B cell (primary cell): ENCODE measurements around the gene PCF11. TPM values are rescaled to one million over a fixed set of nuclear protein-coding genes. Genes with fewer than 3 reads are reported as not detected.
A peak's percentile ranks its signal among the peaks of the same experiment; 100 is the strongest.

Experiments used
- ATAC-seq: fragments of 200-7000 bp; cut with Tn5 transposase; one replicate; pipeline ENCODE4 v1.10.0; 2021; ENCODE audit warnings: low read depth, mild to moderate bottlenecking, moderate number of reproducible peaks, moderate library complexity
- CTCF ChIA-PET: fragments of 350-600 bp; sonication (Branson Sonifier 250); formaldehyde crosslinking; loops from one replicate; lab custom pipeline; 2021; ENCODE audit warnings: antibody characterized with exemption, inconsistent platforms; lab: Charles Lee
- POLR2A ChIA-PET: fragments of 350-600 bp; sonication (Branson Sonifier 250); formaldehyde crosslinking; loops from one replicate; lab custom pipeline; 2021; ENCODE audit warnings: antibody characterized with exemption; lab: Charles Lee
- DNase-seq: peaks from one replicate; pipeline ENCODE4 v3.0.0; 2013
- H2AFZ ChIP-seq: 2 replicates; pipeline ENCODE4 v1.6.1; 2012; ENCODE audit warnings: mild to moderate bottlenecking, low read depth, low read length; ENCODE audit not compliant: insufficient read depth, poor library complexity, severe bottlenecking
- H3K27ac ChIP-seq, 2 donors: 1 replicate in 1 of 2; 2 replicates in 1 of 2; pipeline ENCODE4 v1.5.1; 2012 to 2013; ENCODE audit warnings: low read length in 2 of 2, mild to moderate bottlenecking in 2 of 2, moderate library complexity in 1 of 2
- H3K27me3 ChIP-seq, 4 experiments: fragments of 200-600 bp in 1 of 4; sonication (generic) in 1 of 4; replicated peaks in 1 of 4; 1 replicate in 2 of 4; 2 replicates in 2 of 4; pipeline versions ENCODE4 v1.6.1 to v1.7.0; 2013 to 2016; ENCODE audit warnings: low read length in 3 of 4, mild to moderate bottlenecking in 2 of 4, mixed read lengths in 1 of 4, moderate library complexity in 1 of 4; ENCODE audit not compliant: insufficient read depth in 4 of 4, control insufficient read depth in 3 of 4; ENCODE audit errors: control extremely low read depth in 1 of 4
- H3K36me3 ChIP-seq, 2 experiments: replicated peaks in 1 of 2; 1 replicate in 1 of 2; 2 replicates in 1 of 2; pipeline versions ENCODE4 v1.6.1 to v1.7.1; 2013; ENCODE audit warnings: low read length in 1 of 2; ENCODE audit not compliant: insufficient read depth in 2 of 2, control insufficient read depth in 1 of 2; ENCODE audit errors: control extremely low read depth in 1 of 2, extremely low read depth in 1 of 2
- H3K4me1 ChIP-seq, 2 donors: fragments of 200-600 bp in 1 of 2; sonication (generic) in 1 of 2; 1 replicate in 1 of 2; 2 replicates in 1 of 2; pipeline versions ENCODE4 v1.5.1 to v1.6.1; 2013 to 2017; ENCODE audit warnings: low read length in 2 of 2; ENCODE audit not compliant: control insufficient read depth in 2 of 2, insufficient read depth in 2 of 2
- H3K4me2 ChIP-seq: replicated peaks from 2 replicates; pipeline ENCODE3; 2012; ENCODE audit warnings: mild to moderate bottlenecking, low read depth, low read length; ENCODE audit not compliant: poor library complexity, severe bottlenecking
- H3K4me3 ChIP-seq, 5 experiments: fragments of 200-600 bp in 1 of 5; sonication (generic) in 1 of 5; 1 replicate in 3 of 5; 2 replicates in 2 of 5; pipeline versions ENCODE4 v1.5.1 to v1.7.0; 2011 to 2016; ENCODE audit warnings: low read length in 4 of 5, mild to moderate bottlenecking in 4 of 5, low read depth in 2 of 5, control low read depth in 1 of 5, moderate library complexity in 1 of 5; ENCODE audit not compliant: insufficient read depth in 1 of 5; ENCODE audit errors: control extremely low read depth in 1 of 5, extremely low read depth in 1 of 5
- H3K79me2 ChIP-seq: fragments of 200-600 bp; sonication (generic); one replicate; pipeline ENCODE4 v1.6.0; 2016; ENCODE audit warnings: low read length; ENCODE audit not compliant: control insufficient read depth, insufficient read depth
- H3K9ac ChIP-seq: fragments of 200-600 bp; sonication (generic); 2 replicates; pipeline ENCODE4 v1.6.1; 2017; ENCODE audit warnings: mild to moderate bottlenecking, low read length, moderate library complexity
- H3K9me3 ChIP-seq, 3 donors: one replicate each; pipeline versions ENCODE4 v1.6.1 to v1.7.1; 2013; ENCODE audit warnings: low read length in 2 of 3; ENCODE audit not compliant: control insufficient read depth in 2 of 3, insufficient read depth in 1 of 3; ENCODE audit errors: control extremely low read depth in 1 of 3
- H4K20me1 ChIP-seq: 2 replicates; pipeline ENCODE4 v1.6.0; 2012; ENCODE audit warnings: mild to moderate bottlenecking, low read length; ENCODE audit not compliant: insufficient read depth, control insufficient read depth, poor library complexity, severe bottlenecking
- H3K27ac Mint-ChIP-seq: one replicate; pipeline ENCODE4 v1.8.0; 2021; ENCODE audit warnings: mixed read lengths
- H3K27me3 Mint-ChIP-seq: one replicate; pipeline ENCODE4 v1.8.0; 2021; ENCODE audit warnings: mixed read lengths
- H3K4me1 Mint-ChIP-seq: one replicate; pipeline ENCODE4 v1.8.0; 2021; ENCODE audit warnings: mixed read lengths
- H3K4me3 Mint-ChIP-seq: one replicate; pipeline ENCODE4 v1.8.0; 2021; ENCODE audit warnings: mixed read lengths
- H3K9me3 Mint-ChIP-seq: one replicate; pipeline ENCODE4 v1.8.0; 2022; ENCODE audit warnings: mixed read lengths; ENCODE audit not compliant: insufficient read depth
- CTCF ChIP-seq: fragments of 200-600 bp; IDR thresholded peaks from one replicate; pipeline ENCODE4 v1.8.0; 2022; ENCODE audit warnings: antibody characterized with exemption, mild to moderate bottlenecking
- EZH2 ChIP-seq: IDR thresholded peaks from 2 replicates; pipeline ENCODE4 v1.6.1; 2012; ENCODE audit warnings: borderline replicate concordance, low read depth, mild to moderate bottlenecking, moderate library complexity, low read length; ENCODE audit not compliant: insufficient read depth, poor library complexity, severe bottlenecking
- WGBS: methylation state at CpG from one replicate; pipeline ENCODE4 v1.1.5; 2013; ENCODE audit warnings: missing lambda C conversion rate; ENCODE audit not compliant: insufficient coverage; 5-methylcytosine and 5-hydroxymethylcytosine counted together
- intact Hi-C: fragments of 100-400 bp; cut with micrococcal nuclease; formaldehyde crosslinking; loops from one replicate; pipeline ENCODE4 v1.10.0; 2022
- polyA plus RNA-seq: library from polyadenylated mRNA; depleted of rRNA; stranded (reverse); fragments of >200 nt; gene quantifications from 2 replicates; pipeline ENCODE4 v1.2.3, GENCODE V29; 2012
- total RNA-seq, 2 donors: library from RNA; stranded (reverse); fragments of 120-200 nt in 1 of 2; gene quantifications; 1 replicate in 1 of 2; 2 replicates in 1 of 2; pipeline versions ENCODE4 v1.2.3 to v1.2.4, GENCODE V29; 2013 to 2022

PCF11 gene
- total and polyA plus RNA-seq, 2 donors (not counting 1 experiment from before 2014, with no cell fraction given): 123 to 185 TPM

- TF ChIP-seq EZH2: no peak
- no peak for TF ChIP-seq CTCF
- intact Hi-C loops: no loop called here
- Mint-ChIP-seq H3K4me1 (peaks cover 66% of the 10 kb centered on the region), H3K4me3 (no peak overlapping the region), H3K27ac (peak overlapping the region; percentile 2), H3K27me3 (no peaks in the 10 kb centered on the region), H3K9me3 (no peaks in the 10 kb centered on the region)
- POLR2A ChIA-PET: interaction anchor here (0.5 to 0.6 kb wide), 2 partner anchors 103 to 240 kb away, joined by 3 to 5 read pairs; no protein-coding TSS in a partner anchor
- no peak for ATAC-seq
- no CpG with 5 or more reads among the region's 11 CpGs for WGBS
- CTCF ChIA-PET: interaction anchor here (1.3 kb wide), 1 partner anchor 79 kb away, joined by 3 read pairs; no protein-coding TSS in a partner anchor
- DNase-seq: no peak
- Histone ChIP-seq H2AFZ (no peak overlapping the region), H3K4me3 (no peak overlapping the region), H3K36me3 (peaks cover 28 to 76% of the 10 kb centered on the region in 2 experiments), H4K20me1 (peaks cover 41% of the 10 kb centered on the region), H3K4me2 (no peak overlapping the region), H3K4me1 (peaks cover 33 to 39% of the 10 kb centered on the region in 2 donors), H3K9me3 (no peaks in the 10 kb centered on the region), H3K27me3 (no peaks in the 10 kb centered on the region), H3K9ac (no peak overlapping the region), H3K27ac (peak overlapping the region in 1 of 2 donors; percentile 24), H3K79me2 (peaks cover 96% of the 10 kb centered on the region)
Observed at GRCh38 chr11:83166193-83166866, 9.4 kb downstream of the PCF11 start.

GRCh38 chr11:83168756-83169155, 11.8 kb downstream of the PCF11 start:
- WGBS: 99% methylated on average over 5 of the region's 5 CpGs
- H3K79me2 ChIP-seq: peaks cover 96% of the 10 kb centered on the region
- no peaks in the 10 kb centered on the region for H3K9me3 ChIP-seq
- intact Hi-C loops: no loop called here
- H3K9me3 Mint-ChIP-seq: no peaks in the 10 kb centered on the region
- H3K4me1 Mint-ChIP-seq: peaks cover 64% of the 10 kb centered on the region
- CTCF ChIA-PET: no interaction called here
- peaks cover 46% of the 10 kb centered on the region in 2 donors for H3K4me1 ChIP-seq
- no peak overlapping the region for H3K4me2 ChIP-seq
- H3K27ac ChIP-seq: peak overlapping the region in 1 of 2 donors; percentile 44
- no peak for ATAC-seq
- no peak overlapping the region for H3K9ac ChIP-seq
- peaks cover 52% of the 10 kb centered on the region for H4K20me1 ChIP-seq
- H3K27me3 Mint-ChIP-seq: no peaks in the 10 kb centered on the region
- DNase-seq: no peak
- peaks cover 28 to 84% of the 10 kb centered on the region in 2 experiments for H3K36me3 ChIP-seq
- no peak overlapping the region for H3K4me3 Mint-ChIP-seq
- no peak overlapping the region for H3K27ac Mint-ChIP-seq
- no peak overlapping the region for H3K4me3 ChIP-seq
- POLR2A ChIA-PET: interaction anchor here (1.0 kb wide), 1 partner anchor 12 kb away, joined by 3 read pairs; the partner anchor contains the start of gene PCF11
- H2AFZ ChIP-seq: no peak overlapping the region
- H3K27me3 ChIP-seq: no peaks in the 10 kb centered on the region
- TF ChIP-seq EZH2 (no peak), CTCF (no peak)
